ENCODE measurements around the gene TBCD. TPM values are rescaled to one million over a fixed set of nuclear protein-coding genes. Genes with fewer than 3 reads are reported as not detected.

TBCD gene
- total RNA-seq, 4 donors from 2014 or later, result 49.7 to 119 (median 71.5) TPM

GRCh38 chr17:82932518-82933310 is 180.8 kb downstream of the TBCD start:
- WGBS, result 92% methylated on average over 28 of the region's 28 CpGs
- H3K36me3 ChIP-seq, result peaks cover 69% of the 10 kb centered on the region
- no peak overlapping the region for H3K27ac ChIP-seq
- TF ChIP-seq EP300 (IDR thresholded peaks at IDR 0.05), result no peak
- no peak for TF ChIP-seq POLR2A (IDR thresholded peaks at IDR 0.05)
- TF ChIP-seq POLR2AphosphoS5 (IDR thresholded peaks at IDR 0.05), result no peak
- TF ChIP-seq CTCF (IDR thresholded peaks at IDR 0.05), result no peak
- H3K9me3 ChIP-seq, result no peaks in the 10 kb centered on the region
- H3K27me3 ChIP-seq, result no peaks in the 10 kb centered on the region
- peaks cover 10% of the 10 kb centered on the region for H3K4me1 ChIP-seq
- no peak overlapping the region for H3K4me3 ChIP-seq
- DNase-seq (ENCODE audit: low spot score in 2 of 2), result peak in 1 of 2 donors; percentile 60

DNA sequence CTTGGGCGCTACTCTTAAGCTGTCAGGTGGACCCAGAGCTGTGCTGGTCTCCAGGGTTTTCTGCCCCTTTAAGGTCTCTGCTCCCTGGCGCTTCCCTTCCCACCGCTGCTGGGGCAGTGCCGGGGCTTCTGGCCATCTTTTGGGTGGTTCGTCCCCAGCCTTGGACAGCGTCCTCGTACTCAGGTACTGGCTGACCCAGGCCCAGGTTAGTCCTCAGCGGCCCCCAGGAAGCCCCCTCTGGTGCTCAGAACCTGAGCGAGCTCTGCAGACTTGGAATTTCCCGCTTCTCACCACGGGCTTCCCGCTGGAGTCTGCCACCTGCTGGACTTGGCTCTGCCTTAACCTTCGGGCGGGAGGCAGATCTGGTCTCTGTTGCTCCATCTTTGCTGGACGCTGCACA is 182.0 kb downstream of the TBCD start:
- H3K4me1 ChIP-seq, result peaks cover 10% of the 10 kb centered on the region
- H3K36me3 ChIP-seq, result peaks cover 69% of the 10 kb centered on the region
- H3K27ac ChIP-seq, result no peak overlapping the region
- no peak overlapping the region for H3K4me3 ChIP-seq
- peak in 1 of 2 donors; percentile 56 for DNase-seq (ENCODE audit: low spot score in 2 of 2)
- TF ChIP-seq POLR2AphosphoS5 (IDR thresholded peaks at IDR 0.05) (no peak), EP300 (IDR thresholded peaks at IDR 0.05) (no peak), CTCF (IDR thresholded peaks at IDR 0.05) (no peak), POLR2A (IDR thresholded peaks at IDR 0.05) (no peak)
- no peaks in the 10 kb centered on the region for H3K9me3 ChIP-seq
- 93% methylated on average over 15 of the region's 15 CpGs for WGBS
- H3K27me3 ChIP-seq, result no peaks in the 10 kb centered on the region

DNA sequence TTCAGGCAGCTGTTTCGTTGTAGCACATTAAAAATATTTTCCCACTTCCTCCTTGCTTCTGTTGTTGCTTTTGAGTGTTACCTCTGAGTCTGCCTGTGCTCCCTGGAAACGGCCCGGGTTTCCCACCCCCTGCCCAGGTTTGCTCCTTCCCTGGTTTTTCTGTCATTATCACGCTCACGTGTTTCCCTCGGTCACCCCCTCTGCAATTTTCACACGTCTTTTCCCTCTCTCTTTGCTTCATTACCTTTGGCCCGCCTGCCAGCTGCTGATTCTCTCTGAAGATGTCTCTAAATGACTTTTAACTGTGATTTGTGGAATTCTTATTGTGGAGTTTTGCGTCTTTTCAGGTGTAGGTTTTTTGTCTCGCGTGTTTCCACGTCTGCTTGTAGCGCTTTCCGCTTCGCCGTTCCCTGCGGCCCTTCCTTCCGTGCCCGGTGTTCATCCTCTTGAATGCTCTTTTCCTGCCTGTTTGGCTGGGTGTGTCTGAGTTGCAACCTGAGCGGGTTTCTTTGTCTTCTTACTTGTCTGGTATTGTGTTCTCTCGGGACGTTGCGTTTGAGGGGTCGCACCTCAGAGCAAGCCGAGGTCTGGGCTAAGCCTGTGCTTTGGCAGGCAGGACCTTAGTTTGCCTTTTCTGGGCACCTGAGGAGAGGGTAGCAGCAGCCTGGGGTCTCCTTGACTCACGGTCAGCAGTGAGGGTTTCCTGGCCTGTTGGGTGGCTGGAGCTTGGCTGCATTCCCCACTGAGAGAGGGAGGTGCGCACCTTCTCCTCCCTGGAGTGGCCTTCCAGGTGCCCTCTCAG is 184.3 kb downstream of the TBCD start:
- peaks cover 69% of the 10 kb centered on the region for H3K36me3 ChIP-seq
- H3K4me1 ChIP-seq, result peaks cover 4% of the 10 kb centered on the region
- no peak for TF ChIP-seq EP300 (IDR thresholded peaks at IDR 0.05)
- TF ChIP-seq POLR2AphosphoS5 (IDR thresholded peaks at IDR 0.05), result no peak
- TF ChIP-seq POLR2A (IDR thresholded peaks at IDR 0.05), result no peak
- TF ChIP-seq CTCF (IDR thresholded peaks at IDR 0.05), result no peak
- DNase-seq (ENCODE audit: low spot score in 2 of 2), result peak in 1 of 2 donors; percentile 47
- no peak overlapping the region for H3K4me3 ChIP-seq
- H3K9me3 ChIP-seq, result no peaks in the 10 kb centered on the region
- H3K27me3 ChIP-seq, result no peaks in the 10 kb centered on the region
- WGBS, result 95% methylated on average over 27 of the region's 27 CpGs
- no peak overlapping the region for H3K27ac ChIP-seq

DNA sequence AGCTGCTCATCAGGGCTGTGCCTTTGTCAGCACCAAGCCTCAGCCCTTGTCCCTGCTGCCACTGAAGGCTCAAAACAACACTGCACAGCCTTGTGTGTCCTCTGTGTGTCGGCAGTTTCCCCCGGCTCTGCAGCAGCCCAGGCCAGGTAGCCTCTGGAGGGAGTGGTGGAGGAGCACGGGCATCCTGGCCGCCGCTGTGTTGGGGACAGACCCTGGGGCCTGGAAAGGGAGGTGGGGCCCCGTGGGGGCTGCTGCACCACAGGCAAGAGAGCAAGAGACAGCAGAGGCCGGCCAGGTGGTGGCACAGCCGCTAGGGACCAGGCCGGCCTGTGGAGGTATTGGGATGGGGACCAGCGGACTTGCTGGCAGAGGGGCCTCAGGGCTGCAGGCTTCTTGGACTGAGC is 184.9 kb downstream of the TBCD start:
- Histone ChIP-seq H3K27me3 (no peaks in the 10 kb centered on the region), H3K4me1 (no peaks in the 10 kb centered on the region), H3K27ac (no peak overlapping the region), H3K4me3 (no peak overlapping the region), H3K9me3 (no peaks in the 10 kb centered on the region), H3K36me3 (peaks cover 73% of the 10 kb centered on the region)
- DNase-seq (ENCODE audit: low spot score in 2 of 2), result peak in 1 of 2 donors; percentile 72
- WGBS, result 91% methylated on average over 10 of the region's 10 CpGs
- no peak for TF ChIP-seq POLR2AphosphoS5 (IDR thresholded peaks at IDR 0.05)
- no peak for TF ChIP-seq POLR2A (IDR thresholded peaks at IDR 0.05)
- no peak for TF ChIP-seq CTCF (IDR thresholded peaks at IDR 0.05)
- TF ChIP-seq EP300 (IDR thresholded peaks at IDR 0.05), result no peak
